Endothelial cell of umbilical vein (primary cell): ENCODE data around the gene JRKL.

Source experiments
- CTCF ChIP-seq, 2 donors: IDR thresholded peaks; 1 replicate in 1 of 2; 2 replicates in 1 of 2; pipeline ENCODE4 v1.5.1; 2011; ENCODE audit warnings: low read length in 2 of 2, mild to moderate bottlenecking in 2 of 2, moderate library complexity in 2 of 2, control low read depth in 1 of 2, inconsistent platforms in 1 of 2, low read depth in 1 of 2; ENCODE audit not compliant: insufficient read depth in 1 of 2; ENCODE audit errors: extremely low read depth in 1 of 2
- EZH2 ChIP-seq: IDR thresholded peaks from 2 replicates; pipeline ENCODE4 v1.6.1; 2012; ENCODE audit warnings: borderline replicate concordance, low read depth, mild to moderate bottlenecking, moderate library complexity, low read length, inconsistent platforms; ENCODE audit not compliant: severe bottlenecking
- GATA2 ChIP-seq: IDR thresholded peaks from 2 replicates; pipeline ENCODE4 v1.7.0; 2011; ENCODE audit warnings: low read depth, mild to moderate bottlenecking, moderate library complexity, mixed read lengths, low read length; ENCODE audit not compliant: insufficient read length, insufficient read depth
- JUN ChIP-seq: IDR thresholded peaks from 2 replicates; pipeline ENCODE4 v1.6.1; 2011; ENCODE audit warnings: borderline replicate concordance, low read depth; ENCODE audit not compliant: insufficient read length, insufficient read depth
- MYC ChIP-seq: IDR thresholded peaks from one replicate; pipeline ENCODE4 v1.6.1; 2011; ENCODE audit warnings: mild to moderate bottlenecking, low read depth, low read length
- POLR2A ChIP-seq: IDR thresholded peaks from 2 replicates; pipeline ENCODE4 v1.6.1; 2012; ENCODE audit warnings: low read depth, mild to moderate bottlenecking, control low read depth, low read length
- POLR2AphosphoS5 ChIP-seq: IDR thresholded peaks from 2 replicates; pipeline ENCODE4 v1.6.1; 2012; ENCODE audit warnings: low read depth, mild to moderate bottlenecking, control low read depth, low read length, moderate library complexity; ENCODE audit not compliant: insufficient read depth

- TF ChIP-seq JUN (no peak), POLR2A (no peak), CTCF (IDR thresholded peaks at IDR 0.05; ENCODE audit: extremely low read depth in 1 of 2, insufficient read depth in 1 of 2, low read depth in 1 of 2, low read length in 2 of 2) (no peak), EZH2 (no peak), MYC (no peak), POLR2AphosphoS5 (no peak), GATA2 (no peak)
These were observed 6.8 kb downstream of the JRKL start for GRCh38 chr11:96396637-96397036.
